GM19025 (cell line): ENCODE data around the gene PCDHA5.
"Not testable (repeated sequence)": the region's sequence is repeated elsewhere in the genome, so short reads cannot be mapped to it uniquely, and the experiment has no call there.

Source experiments
- ATAC-seq: cut with Tn5 transposase; IDR thresholded peaks from one replicate; pipeline ENCODE4 v1.9.1; 2021; ENCODE audit warnings: mild to moderate bottlenecking, low read depth, moderate library complexity; ENCODE audit not compliant: unreplicated experiment

Gene PCDHA5

DNA sequence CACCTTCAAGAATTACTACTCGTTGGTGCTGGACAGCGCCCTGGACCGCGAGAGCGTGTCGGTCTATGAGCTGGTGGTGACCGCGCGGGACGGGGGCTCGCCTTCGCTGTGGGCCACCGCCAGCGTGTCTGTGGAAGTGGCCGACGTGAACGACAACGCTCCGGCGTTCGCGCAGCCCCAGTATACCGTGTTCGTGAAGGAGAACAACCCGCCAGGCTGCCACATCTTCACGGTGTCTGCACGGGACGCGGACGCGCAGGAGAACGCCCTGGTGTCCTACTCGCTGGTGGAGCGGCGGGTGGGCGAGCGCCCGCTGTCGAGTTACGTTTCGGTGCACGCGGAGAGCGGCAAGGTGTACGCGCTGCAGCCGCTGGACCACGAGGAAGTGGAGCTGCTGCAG lies 1.6 kb downstream of the PCDHA5 start:
- ATAC-seq: not testable (repeated sequence)

- no peak for ATAC-seq
These were observed 2.1 kb downstream of the PCDHA5 start for GRCh38 chr5:140823475-140823874.

GRCh38 chr5:140827704-140828361 lies 6.4 kb downstream of the PCDHA5 start, which contains the start of gene PCDHA6:
Gene PCDHA6 (plus strand): TSS chr5:140827960. CDS start chr5:140828092, 132 bp downstream.
- no peak for ATAC-seq

DNA sequence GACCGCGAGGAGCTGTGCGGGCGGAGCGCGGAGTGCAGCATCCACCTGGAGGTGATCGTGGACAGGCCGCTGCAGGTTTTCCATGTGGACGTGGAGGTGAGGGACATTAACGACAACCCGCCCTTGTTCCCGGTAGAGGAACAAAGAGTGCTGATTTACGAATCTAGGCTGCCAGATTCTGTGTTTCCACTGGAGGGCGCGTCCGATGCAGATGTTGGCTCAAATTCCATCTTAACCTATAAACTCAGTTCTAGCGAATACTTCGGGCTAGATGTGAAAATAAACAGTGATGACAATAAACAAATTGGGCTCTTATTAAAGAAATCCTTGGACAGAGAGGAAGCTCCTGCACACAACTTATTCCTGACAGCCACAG lies 6.9 kb downstream of the PCDHA5 start:
- ATAC-seq: no peak

- ATAC-seq: not testable (repeated sequence)
These were observed 8.4 kb downstream of the PCDHA5 start for GRCh38 chr5:140829511-140830501.

- no peak for ATAC-seq
These were observed 12.6 kb downstream of the PCDHA5 start, which contains the start of gene PCDHA7 for GRCh38 chr5:140833993-140834392. Gene PCDHA7 (plus strand): TSS chr5:140834269. CDS start chr5:140834384, 115 bp downstream.

GRCh38 chr5:140834439-140835008 lies 13.1 kb downstream of the PCDHA5 start:
- not testable (repeated sequence) for ATAC-seq

DNA sequence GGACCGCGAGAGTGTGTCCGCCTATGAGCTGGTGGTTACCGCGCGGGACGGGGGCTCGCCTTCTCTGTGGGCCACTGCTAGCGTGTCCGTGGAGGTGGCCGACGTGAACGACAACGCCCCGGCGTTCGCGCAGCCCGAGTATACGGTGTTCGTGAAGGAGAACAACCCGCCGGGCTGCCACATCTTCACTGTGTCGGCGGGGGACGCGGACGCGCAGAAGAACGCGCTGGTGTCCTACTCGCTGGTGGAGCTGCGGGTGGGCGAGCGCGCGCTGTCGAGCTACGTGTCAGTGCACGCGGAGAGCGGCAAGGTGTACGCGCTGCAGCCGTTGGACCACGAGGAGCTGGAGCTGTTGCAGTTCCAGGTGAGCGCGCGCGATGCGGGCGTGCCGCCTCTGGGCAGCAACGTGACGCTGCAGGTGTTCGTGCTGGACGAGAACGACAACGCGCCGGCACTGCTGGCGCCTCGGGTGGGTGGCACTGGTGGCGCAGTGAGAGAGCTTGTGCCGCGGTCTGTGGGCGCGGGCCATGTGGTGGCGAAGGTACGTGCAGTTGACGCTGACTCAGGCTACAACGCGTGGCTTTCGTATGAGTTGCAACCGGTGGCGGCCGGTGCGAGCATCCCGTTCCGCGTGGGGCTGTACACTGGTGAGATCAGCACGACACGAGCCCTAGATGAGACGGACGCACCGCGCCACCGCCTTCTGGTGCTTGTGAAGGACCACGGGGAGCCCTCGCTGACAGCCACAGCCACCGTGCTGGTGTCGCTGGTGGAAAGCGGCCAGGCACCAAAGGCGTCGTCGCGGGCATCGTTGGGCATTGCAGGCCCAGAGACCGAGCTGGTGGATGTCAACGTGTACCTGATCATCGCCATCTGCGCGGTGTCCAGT lies 14.5 kb downstream of the PCDHA5 start:
- ATAC-seq: no peak

GRCh38 chr5:140840978-140841962 lies 19.9 kb downstream of the PCDHA5 start, which contains the start of gene PCDHA8:
Gene PCDHA8 (plus strand): TSS chr5:140841187. CDS start chr5:140841322, 135 bp downstream.
- no peak for ATAC-seq

- no peak for ATAC-seq
These were observed 21.7 kb downstream of the PCDHA5 start for GRCh38 chr5:140842798-140843733.

DNA sequence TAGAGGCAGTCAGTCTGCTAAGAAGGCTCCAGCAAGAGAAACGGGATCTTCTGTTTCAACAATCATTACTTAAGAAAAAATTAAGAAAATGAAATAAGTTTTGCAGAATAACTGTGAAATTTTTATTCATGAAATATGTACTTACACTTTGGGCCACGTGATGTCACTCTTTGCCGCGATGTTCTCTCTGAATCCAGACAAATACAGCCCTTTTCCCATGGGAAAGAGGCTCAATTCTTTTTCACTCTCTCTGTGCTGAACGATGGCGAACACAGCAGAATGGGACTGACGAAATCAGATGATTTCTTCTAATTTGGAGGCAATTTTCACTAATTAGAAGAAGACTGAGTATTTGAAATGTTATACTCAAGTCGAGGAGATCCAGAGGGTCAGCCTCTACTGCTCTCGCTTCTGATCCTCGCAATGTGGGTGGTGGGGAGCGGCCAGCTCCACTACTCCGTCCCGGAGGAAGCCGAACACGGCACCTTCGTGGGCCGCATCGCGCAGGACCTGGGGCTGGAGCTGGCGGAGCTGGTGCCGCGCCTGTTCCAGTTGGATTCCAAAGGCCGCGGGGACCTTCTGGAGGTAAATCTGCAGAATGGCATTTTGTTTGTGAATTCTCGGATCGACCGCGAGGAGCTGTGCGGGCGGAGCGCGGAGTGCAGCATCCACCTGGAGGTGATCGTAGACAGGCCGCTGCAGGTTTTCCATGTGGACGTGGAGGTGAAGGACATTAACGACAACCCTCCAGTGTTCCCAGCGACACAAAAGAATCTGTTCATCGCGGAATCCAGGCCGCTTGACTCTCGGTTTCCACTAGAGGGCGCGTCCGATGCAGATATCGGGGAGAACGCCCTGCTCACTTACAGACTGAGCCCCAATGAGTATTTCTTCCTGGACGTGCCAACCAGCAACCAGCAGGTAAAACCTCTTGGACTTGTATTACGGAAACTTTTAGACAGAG lies 27.0 kb downstream of the PCDHA5 start, which contains the start of gene PCDHA9:
TSS of gene PCDHA9 (plus strand) at position 244 of the 964 bp plus-strand sequence. CDS start at position 358, 114 bp downstream.
- not testable (repeated sequence) for ATAC-seq

DNA sequence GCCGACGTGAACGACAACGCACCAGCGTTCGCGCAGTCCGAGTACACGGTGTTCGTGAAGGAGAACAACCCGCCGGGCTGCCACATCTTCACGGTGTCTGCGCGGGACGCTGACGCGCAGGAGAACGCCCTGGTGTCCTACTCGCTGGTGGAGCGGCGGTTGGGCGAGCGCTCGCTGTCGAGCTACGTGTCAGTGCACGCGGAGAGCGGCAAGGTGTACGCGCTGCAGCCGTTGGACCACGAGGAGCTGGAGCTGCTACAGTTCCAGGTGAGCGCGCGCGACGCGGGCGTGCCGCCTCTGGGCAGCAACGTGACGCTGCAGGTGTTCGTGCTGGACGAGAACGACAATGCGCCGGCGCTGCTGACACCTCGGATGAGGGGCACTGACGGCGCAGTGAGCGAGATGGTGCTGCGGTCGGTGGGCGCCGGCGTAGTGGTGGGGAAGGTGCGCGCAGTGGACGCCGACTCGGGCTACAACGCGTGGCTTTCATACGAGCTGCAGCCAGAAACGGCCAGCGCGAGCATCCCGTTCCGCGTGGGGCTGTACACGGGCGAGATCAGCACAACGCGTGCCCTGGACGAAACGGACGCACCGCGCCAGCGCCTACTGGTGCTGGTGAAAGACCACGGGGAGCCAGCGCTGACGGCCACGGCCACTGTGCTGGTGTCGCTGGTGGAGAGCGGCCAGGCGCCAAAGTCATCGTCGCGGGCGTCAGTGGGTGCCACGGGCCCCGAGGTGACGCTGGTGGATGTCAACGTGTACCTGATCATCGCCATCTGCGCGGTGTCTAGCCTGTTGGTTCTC lies 28.6 kb downstream of the PCDHA5 start:
- ATAC-seq: not testable (repeated sequence)

- no peak for ATAC-seq
These were observed 34.6 kb downstream of the PCDHA5 start, which contains the start of gene PCDHA10 for GRCh38 chr5:140855772-140856674. Gene PCDHA10 (plus strand): TSS chr5:140855897. CDS start chr5:140856049, 152 bp downstream.
